Stimulated activated CD8-positive, alpha-beta memory T cell treated with anti-CD3 and anti-CD28 coated beads, Interleukin-12 subunit alpha, Interleukin-12 subunit beta, amount 100 ng/mL, for 24 hours (primary cell): Measurements from ENCODE around the gene RPL10A.

Source experiments
- DNase-seq: peaks from one replicate; pipeline ENCODE4 v3.0.0-alpha.2; 2020; ENCODE audit errors: extremely low read depth

Gene RPL10A

DNA sequence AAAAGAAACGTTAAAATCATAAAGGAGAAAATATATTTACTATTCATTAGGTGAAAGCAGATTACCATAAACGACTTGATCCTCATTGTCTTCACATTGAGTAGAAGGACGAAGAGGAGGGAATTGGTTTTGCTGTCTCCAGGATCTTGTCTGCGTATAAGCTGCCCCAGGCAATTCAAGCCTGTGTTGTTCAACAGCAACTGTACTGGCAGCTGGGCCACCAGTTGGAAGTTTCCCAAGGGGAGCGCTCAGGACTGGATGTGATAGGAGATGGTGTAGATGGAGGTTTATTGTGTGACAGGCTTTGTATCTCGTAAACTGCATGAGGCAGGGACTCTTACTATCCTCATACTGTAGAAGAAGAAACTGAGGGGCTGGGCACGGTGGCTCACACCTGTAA is 20.0 kb upstream of the RPL10A start:
- DNase-seq = no peak

- no peak for DNase-seq
These were observed 18.8 kb upstream of the RPL10A start for GRCh38 chr6:35449287-35449881.

- DNase-seq = no peak
These were observed 16.6 kb upstream of the RPL10A start for GRCh38 chr6:35451354-35452182.

GRCh38 chr6:35452183-35453090 is 15.8 kb upstream of the RPL10A start, which contains the start of gene FANCE:
Gene FANCE, plus strand, starts transcription at chr6:35452338. Its CDS starts 208 bp downstream, at chr6:35452546.
- DNase-seq = peak; percentile 82

DNA sequence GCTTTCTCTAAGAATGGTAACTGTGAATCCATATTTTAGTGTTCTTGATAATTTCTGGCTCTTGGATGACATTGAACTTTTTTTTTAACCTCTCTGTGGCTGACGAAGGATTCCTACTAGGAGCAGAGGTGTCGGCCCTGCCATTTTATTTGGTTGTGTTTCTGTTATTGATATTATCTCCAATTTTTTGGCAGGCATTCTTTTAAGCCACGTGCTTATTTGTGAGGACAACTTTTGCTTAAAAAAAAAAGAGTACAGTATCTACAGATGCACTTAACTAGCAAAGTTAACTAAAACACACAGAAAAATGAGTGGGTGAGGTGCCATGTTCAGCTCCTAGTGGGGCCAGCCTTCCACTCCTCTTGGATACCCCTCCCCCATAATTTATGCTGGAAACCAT is 15.0 kb upstream of the RPL10A start:
- no peak for DNase-seq

DNA sequence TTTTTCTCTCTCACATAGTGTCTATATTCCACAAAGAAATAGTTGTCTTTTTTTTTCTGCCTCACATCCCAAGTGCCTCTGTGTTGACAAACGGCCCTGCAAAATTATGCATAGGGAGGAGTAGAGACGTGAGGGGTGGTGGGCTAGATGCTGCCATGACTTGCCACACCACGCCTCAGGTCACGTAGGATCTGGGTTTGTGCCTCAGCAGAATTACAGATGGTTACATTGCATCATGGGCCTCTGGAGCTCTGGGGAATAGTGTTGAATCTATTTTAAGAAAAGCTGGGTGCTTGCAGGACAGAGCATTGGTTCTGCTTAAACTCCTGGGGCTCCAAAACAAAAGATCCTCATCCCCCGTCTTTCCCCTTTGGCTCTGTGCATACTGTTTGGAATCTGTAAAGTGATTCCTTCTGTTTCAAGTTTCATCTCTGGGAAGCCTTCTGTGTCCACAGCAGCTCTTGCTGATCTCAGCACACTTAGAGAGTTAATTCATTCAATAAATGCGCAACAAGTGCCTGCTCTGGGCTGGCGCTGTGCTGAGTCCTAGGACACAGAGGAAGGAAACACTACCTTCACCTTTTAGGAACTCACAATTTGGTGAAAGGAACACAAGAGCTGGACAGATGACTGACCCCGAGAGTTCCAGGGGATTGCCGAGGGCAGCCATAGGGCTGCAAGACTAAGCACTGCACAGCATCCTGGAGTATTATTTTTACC is 13.7 kb upstream of the RPL10A start:
- no peak for DNase-seq

- no peak for DNase-seq
These were observed 10.3 kb upstream of the RPL10A start for GRCh38 chr6:35457907-35458306.

- DNase-seq = no peak
These were observed 6.9 kb upstream of the RPL10A start for GRCh38 chr6:35461270-35461669.

DNA sequence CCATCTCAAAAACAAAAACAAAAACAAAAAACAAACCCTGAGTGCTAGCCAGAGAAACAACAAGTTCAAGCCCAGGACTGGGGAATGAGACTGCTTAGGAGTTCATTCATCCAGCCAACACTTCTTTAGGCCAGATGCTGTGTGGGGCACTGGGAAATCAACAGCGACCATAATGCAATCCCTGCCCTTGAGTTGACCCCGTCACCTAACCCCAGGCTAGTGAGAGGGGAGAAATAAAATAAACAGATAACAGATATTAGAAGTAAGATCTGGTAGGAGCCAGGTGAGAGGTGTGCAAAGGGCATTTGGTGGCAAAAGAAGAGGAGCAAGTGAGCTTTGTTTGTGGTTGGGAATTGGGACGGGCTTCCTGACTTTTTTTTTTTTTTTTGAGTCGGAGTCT is 4.9 kb upstream of the RPL10A start:
- DNase-seq = no peak

DNA sequence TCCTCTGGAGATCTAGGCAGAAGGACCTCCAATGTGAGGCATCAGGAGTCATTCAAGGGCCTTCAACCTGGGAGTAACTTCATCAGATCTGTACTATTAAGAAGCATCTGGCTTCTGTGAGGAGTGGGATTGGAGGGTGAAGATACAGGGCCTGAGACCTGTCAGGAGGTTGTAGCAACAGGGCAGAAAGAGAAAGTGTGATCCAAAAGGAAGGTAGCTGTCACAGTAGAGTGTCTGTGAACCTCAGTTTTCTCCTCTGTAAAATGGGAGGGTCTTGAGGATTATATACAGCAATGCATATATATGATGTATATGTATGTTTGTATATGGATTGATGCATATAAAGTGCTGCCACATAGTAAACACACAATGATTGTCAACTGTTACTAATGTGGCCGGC is 2.6 kb upstream of the RPL10A start:
- DNase-seq = no peak

- no peak for DNase-seq
These were observed 964 bp downstream of the RPL10A start for GRCh38 chr6:35468980-35469750.

DNA sequence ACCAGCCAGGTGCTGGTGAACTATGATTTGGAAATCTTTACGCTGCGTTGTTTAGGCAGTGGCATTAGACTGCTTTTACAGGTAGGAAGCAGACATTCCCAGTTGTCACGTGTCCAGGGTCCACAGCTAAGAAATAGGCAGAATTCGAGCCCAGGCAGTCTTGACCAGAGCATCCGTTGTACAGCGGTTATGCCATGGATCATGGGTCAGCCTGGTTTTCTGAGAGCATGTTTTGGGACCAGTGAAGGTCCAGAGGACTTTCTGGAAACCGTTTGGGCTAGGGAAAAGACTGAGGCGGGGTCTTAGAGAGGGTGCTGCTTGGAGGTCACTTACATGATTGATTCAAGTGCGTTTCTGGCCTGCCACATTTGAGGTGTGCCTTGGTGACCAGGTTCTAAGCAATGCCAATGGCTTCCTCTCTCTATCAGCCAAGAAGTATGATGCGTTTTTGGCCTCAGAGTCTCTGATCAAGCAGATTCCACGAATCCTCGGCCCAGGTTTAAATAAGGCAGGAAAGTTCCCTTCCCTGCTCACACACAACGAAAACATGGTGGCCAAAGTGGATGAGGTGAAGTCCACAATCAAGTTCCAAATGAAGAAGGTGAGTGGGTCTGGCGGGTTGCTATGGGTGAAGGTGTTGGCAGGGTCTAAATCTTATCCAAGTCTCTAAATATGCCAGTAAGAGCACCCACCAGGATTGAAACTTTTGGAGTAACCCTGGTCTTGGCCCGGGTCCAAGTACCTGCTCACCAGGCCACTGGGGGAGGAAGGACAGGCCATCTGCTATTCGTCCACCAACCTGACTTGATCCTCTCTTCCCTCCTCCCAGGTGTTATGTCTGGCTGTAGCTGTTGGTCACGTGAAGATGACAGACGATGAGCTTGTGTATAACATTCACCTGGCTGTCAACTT is 1.8 kb downstream of the RPL10A start:
- DNase-seq = no peak

- no peak for DNase-seq
These were observed 2.5 kb downstream of the RPL10A start for GRCh38 chr6:35470663-35471120.

DNA sequence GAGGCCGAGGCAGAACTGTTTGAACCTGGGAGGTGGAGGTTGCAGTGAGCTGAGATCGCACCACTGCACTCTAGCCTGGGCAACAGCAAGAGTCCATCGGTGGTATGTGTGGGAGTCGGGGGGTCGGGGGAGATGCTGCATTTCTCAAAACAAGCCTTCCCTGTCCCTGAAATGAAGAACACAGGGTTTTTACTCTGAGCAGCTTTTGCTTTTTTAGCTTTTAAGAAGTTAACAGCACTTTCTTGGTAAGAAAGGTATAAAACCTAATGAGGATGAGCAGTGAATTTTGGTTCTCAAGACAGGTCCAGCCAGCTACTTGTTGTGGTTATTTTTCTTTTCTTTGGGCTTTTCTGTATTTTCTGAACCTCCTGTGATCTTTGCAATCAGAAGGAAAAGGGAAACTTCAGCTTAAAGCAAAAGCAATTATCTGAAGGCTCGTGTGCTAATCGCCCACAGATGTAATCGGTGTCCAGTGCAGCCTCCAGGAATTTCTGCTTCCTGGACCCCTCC is 3.7 kb downstream of the RPL10A start:
- DNase-seq = no peak

GRCh38 chr6:35473075-35473849 is 5.1 kb downstream of the RPL10A start:
- DNase-seq = no peak

GRCh38 chr6:35473850-35474130 is 5.6 kb downstream of the RPL10A start:
- no peak for DNase-seq

DNA sequence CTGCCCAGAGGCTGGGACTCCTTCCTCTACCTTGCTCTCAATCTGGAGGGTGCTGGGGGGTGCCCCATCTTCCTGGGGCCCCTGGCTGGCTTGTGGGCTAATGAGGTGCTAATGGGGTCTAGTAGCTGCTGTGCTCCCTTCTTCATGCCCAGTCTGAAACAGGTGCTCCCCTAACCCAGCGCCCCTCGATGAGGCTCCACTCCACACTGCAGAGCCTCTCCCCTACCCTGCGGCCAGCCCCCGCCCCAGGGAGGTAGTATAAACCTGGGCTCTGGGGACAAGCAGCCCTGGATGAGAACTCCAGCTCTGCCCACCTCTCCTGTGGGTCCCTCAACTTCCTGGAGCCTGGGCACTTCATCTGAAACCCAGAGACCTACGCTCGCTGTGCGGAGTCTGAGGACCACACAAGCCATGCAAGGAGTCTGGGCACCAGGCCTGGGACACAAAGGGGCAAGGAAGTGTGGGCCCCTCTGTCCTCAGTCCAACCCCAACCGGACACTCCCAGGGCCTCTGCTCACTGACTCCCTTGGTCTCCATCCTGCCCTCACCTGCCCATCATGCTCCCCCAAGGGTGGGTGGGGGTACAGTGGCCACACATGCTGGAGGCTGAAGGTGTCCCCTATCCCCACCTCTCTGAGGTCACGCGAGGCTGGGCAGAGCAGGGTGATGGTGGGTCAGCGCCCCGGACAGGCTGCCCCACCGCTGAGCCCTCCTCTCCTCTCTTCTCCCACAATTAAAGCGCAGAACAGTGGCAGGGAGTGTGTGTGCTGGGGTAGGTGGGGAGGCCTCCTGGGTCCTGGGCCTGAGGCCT is 6.1 kb downstream of the RPL10A start:
- DNase-seq = no peak

- no peak for DNase-seq
These were observed 6.9 kb downstream of the RPL10A start for GRCh38 chr6:35474942-35475570.
